Measurements from ENCODE around the gene MYH13.
"Not testable (repeated sequence)": the region's sequence is repeated elsewhere in the genome, so short reads cannot be mapped to it uniquely, and the experiment has no call there.

Gene MYH13

DNA sequence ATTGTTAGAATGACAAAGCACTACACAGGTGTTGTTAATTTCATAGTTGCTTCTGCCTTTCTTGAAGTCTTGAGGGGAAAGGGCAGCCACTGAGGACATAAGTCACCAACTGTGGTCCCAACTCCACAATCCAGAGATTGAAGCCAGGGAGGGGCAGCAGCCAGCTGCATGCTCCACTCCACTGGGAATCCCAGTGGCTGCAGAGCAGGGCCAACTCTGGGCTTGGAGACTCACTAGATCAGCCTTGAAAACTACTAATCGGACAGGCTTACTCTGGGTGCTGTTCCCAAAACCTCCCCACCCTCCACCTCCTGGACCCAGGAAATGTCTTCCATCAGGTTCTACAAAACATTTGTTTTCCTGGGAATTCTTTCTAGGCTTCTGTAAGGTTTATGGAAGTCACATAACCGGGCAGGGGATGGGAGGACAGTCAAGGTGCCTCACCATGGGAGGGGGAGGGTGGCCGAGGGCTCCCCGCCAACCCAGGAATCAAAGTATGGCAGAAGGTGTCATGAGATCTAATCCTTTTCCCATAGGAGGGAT, 68.0 kb downstream of the MYH13 start:
- no peak for TF ChIP-seq POLR2A (IDR thresholded peaks at IDR 0.05; ENCODE audit: low read depth, low read length)
- FAIRE-seq (no peak), DNase-seq (ENCODE audit: insufficient read length, low spot score) (no peak)

GRCh38 chr17:10297691-10298090, 75.1 kb downstream of the MYH13 start:
- no peak for DNase-seq (ENCODE audit: insufficient read length, low spot score)
- no peak for FAIRE-seq
- no peak for TF ChIP-seq POLR2A (IDR thresholded peaks at IDR 0.05; ENCODE audit: low read depth, low read length)

DNA sequence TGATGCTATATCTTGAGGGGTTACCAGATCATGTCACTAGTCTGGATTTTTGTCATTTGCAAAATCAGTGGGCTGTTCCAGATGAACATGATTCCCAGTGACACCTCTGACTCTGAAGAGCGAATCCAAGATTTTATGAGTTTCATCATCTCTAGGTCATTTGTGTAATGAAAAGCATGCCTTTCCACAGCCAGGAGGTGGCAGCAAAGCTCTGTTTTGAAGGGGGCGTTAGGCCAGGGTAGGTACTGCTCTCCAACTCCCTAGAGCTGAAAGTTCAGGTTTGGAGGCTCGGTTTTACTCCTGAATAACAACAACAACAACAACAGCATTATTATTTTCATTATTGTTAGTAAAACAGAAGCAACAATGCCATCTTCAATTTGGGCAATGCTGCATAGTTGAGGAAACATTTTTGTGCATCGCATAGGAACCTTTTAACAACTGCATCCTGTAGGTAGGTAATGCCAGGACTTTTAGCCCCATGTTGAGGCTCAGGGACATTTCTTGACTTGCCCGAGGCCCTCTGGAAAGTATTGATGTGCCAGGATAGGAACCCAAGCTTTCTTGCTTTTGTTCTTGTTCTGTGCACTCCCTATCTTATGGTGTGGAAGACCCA, 77.0 kb downstream of the MYH13 start:
- no peak for FAIRE-seq
- no peak for TF ChIP-seq POLR2A (IDR thresholded peaks at IDR 0.05; ENCODE audit: low read depth, low read length)
- peak; percentile 49 for DNase-seq (ENCODE audit: insufficient read length, low spot score)

- no peak for TF ChIP-seq POLR2A (IDR thresholded peaks at IDR 0.05; ENCODE audit: low read depth, low read length)
- DNase-seq (ENCODE audit: insufficient read length, low spot score) (no peak), FAIRE-seq (no peak)
These were observed 78.6 kb downstream of the MYH13 start for GRCh38 chr17:10294180-10294579.

GRCh38 chr17:10292057-10292937, 80.5 kb downstream of the MYH13 start:
- DNase-seq (ENCODE audit: insufficient read length, low spot score), result no peak
- FAIRE-seq, result no peak
- no peak for TF ChIP-seq POLR2A (IDR thresholded peaks at IDR 0.05; ENCODE audit: low read depth, low read length)

GRCh38 chr17:10291576-10291975, 81.2 kb downstream of the MYH13 start:
- not testable (repeated sequence) for FAIRE-seq; DNase-seq (ENCODE audit: insufficient read length, low spot score)

- FAIRE-seq (no peak), DNase-seq (ENCODE audit: insufficient read length, low spot score) (no peak)
- no peak for TF ChIP-seq POLR2A (IDR thresholded peaks at IDR 0.05; ENCODE audit: low read depth, low read length)
These were observed 82.8 kb downstream of the MYH13 start for GRCh38 chr17:10290041-10290440.

DNA sequence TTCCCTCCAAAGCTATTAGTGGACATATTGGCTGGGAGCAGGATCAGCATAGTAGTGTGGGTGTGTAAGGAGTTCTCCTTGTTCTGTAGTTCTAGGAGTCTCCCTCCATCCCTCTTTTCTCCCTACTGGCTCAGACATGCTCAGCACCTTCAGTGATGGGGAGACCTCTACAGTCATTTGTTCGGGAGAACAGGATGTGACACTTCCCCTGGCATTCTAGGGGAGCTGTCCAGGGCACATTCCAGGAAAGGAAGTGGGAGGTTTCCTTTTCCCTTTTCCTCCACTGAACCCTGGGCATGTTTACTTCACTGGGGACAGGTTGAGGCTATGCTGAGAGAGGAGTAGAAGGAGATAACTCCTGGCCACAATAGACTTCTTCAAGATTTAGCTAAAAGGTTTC, 86.5 kb downstream of the MYH13 start:
- no peak for TF ChIP-seq POLR2A (IDR thresholded peaks at IDR 0.05; ENCODE audit: low read depth, low read length)
- FAIRE-seq, result no peak
- no peak for DNase-seq (ENCODE audit: insufficient read length, low spot score)

- FAIRE-seq, result no peak
- no peak for TF ChIP-seq POLR2A (IDR thresholded peaks at IDR 0.05; ENCODE audit: low read depth, low read length)
- DNase-seq (ENCODE audit: insufficient read length, low spot score), result no peak
These were observed 86.9 kb downstream of the MYH13 start for GRCh38 chr17:10285896-10286295.

GRCh38 chr17:10280068-10280467, 92.7 kb downstream of the MYH13 start:
- TF ChIP-seq POLR2A (IDR thresholded peaks at IDR 0.05; ENCODE audit: low read depth, low read length), result no peak
- no peak for DNase-seq (ENCODE audit: insufficient read length, low spot score)
- no peak for FAIRE-seq

DNA sequence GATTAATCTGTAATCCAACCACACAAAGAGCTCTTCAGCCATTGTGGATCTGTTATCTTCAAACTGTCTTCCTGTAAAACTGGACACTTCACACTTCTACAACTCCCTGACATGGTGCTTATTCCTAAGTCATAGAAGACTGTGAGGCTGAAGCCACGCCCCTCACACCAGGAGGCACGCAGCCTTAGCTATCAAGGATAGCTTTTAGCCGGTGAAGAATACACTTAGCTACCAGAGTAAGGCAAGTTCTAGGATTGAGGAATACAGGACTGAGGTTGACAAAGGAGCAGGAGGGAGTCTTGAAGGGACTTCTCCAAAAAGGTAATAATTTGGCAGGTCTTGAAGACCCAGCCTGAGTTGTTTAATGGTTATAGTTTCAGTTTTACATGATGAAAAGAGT, 94.6 kb downstream of the MYH13 start:
- no peak for DNase-seq (ENCODE audit: insufficient read length, low spot score)
- no peak for FAIRE-seq
- TF ChIP-seq POLR2A (IDR thresholded peaks at IDR 0.05; ENCODE audit: low read depth, low read length), result no peak

- no peak for DNase-seq (ENCODE audit: insufficient read length, low spot score)
- FAIRE-seq, result no peak
- TF ChIP-seq POLR2A (IDR thresholded peaks at IDR 0.05; ENCODE audit: low read depth, low read length), result no peak
These were observed 96.4 kb downstream of the MYH13 start for GRCh38 chr17:10276436-10276835.

- DNase-seq (ENCODE audit: insufficient read length, low spot score), result no peak
- FAIRE-seq, result no peak
- TF ChIP-seq POLR2A (IDR thresholded peaks at IDR 0.05; ENCODE audit: low read depth, low read length), result no peak
These were observed 97.4 kb downstream of the MYH13 start for GRCh38 chr17:10275418-10275817.

GRCh38 chr17:10271106-10271562, 101.7 kb downstream of the MYH13 start:
- FAIRE-seq (no peak), DNase-seq (ENCODE audit: insufficient read length, low spot score) (no peak)
- TF ChIP-seq POLR2A (IDR thresholded peaks at IDR 0.05; ENCODE audit: low read depth, low read length), result no peak

GRCh38 chr17:10270258-10270657, 102.5 kb downstream of the MYH13 start:
- DNase-seq (ENCODE audit: insufficient read length, low spot score) (no peak), FAIRE-seq (no peak)
- no peak for TF ChIP-seq POLR2A (IDR thresholded peaks at IDR 0.05; ENCODE audit: low read depth, low read length)
